DMS 273 (cell line): Measurements from ENCODE around the gene NTN4.
"Not testable (repeated sequence)": the region's sequence is repeated elsewhere in the genome, so short reads cannot be mapped to it uniquely, and the experiment has no call there.

Experiments
- DNase-seq: peaks from one replicate; lab custom pipeline; 2025; ENCODE audit not compliant: unreplicated experiment; lab: John Stamatoyannopoulos, UW

Gene NTN4

GRCh38 chr12:95671265-95671664 lies 119.3 kb downstream of the NTN4 start:
- DNase-seq: no peak

DNA sequence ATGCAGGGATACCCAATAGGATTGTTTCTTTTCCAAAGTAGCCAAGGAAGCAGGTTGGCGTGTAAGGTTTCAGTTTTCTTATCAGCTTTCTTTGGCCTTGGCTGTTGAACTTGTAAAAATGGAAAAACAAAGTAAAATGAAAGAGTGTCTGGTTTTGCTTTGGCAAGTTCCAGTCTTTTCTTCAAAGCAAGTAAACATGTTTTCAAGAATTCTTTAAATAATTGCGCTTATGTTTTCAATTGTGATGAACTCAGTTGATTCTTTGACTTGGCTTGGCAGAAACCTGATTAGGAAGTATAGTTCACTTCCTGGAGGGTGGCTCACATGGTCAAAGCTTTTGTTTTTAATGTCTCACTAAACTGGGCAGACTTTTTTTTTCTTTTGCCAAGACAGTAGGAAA lies 127.0 kb downstream of the NTN4 start:
- no peak for DNase-seq

GRCh38 chr12:95661360-95661759 lies 129.2 kb downstream of the NTN4 start:
- DNase-seq: no peak

DNA sequence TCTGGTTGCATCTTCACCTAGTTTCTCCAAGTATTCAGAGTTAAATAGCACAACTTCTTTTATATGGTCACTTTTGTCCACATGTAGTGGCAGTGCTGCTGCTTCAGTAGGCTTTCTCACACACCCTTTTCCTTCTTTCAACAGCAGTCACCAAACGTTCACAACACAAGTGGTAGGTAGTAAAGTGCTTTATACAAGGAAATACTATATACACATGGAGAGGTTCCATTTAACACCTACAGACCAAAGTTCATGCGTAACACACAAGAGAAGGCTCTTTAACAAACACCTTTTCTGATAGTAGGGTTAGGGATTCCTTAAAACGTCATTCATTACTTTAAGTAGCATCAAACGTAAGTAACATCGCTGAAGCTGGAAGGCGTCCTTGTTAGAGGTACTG lies 132.2 kb downstream of the NTN4 start:
- DNase-seq: no peak

DNA sequence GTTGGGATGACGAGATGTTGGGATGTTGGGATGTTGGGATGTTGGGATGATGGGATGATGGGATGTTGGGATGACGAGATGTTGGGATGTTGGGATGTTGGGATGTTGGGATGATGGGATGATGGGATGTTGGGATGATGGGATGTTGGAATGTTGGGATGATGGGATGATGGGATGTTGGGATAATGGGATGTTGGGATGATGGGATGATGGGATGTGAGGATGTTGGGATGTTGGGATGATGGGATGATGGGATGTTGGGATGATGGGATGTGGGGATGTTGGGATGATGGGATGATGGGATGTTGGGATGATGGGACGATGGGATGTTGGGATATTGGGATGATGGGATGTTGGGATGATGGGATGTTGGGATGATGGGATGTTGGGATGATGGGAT lies 135.9 kb downstream of the NTN4 start:
- DNase-seq: not testable (repeated sequence)

DNA sequence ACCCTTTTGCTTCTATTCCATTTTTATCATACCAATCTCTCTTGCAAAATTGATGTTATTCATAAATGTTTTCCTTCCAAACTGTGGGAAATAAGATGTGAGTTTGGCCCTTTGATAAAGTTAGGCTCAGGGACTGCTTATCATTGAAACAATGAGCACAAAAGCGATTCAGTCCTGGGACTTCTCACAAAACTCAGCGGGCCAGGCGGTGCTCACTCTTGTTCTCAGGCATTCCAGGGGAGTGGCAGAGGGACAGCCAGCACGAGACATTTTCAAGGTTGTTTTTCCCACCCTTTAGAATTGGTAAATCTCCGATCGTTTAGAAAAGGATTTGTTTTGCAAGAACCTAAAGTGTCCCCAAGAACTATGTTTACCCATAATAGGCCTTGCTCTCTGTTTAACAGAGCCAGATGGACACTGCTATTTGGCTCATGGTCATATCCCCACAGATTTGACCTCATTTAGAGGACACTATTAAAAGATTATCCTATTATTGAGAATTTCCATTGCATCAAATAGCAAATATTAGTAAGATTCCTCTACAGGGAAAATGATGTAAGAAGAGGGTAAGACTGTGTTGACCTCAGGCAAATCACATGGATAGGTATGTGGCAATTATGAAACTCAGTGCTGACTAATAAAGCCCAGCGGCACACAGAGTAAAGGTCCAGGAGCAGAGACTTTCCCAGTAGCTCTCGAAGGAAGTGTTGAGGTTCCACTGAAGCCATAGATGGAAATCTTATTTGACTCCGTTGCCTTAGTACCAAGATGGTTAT lies 136.6 kb downstream of the NTN4 start:
- DNase-seq: no peak

DNA sequence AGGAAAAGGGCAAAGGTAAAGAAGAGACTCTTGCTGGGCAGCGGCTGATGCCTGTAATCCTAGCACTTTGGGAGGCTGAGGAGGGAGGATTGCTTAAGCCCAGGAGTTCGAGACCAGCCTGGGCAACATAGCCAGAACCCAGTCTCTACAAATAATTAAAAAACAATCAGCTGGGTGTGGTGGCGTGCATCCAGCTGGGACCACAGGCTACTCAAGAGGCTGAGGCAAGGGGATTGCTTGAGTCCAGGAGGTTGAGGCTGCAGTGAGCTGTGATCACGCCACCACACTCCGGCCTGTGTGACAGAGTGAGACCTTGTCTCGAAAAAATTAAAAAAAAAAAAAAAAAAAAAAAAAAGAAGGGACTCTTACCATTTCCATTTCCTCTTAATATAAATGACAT lies 138.9 kb downstream of the NTN4 start:
- DNase-seq: no peak

- DNase-seq: no peak
Observed at GRCh38 chr12:95648990-95649791, 141.4 kb downstream of the NTN4 start.

GRCh38 chr12:95646781-95647190 lies 143.8 kb downstream of the NTN4 start:
- no peak for DNase-seq

- DNase-seq: no peak
Observed at GRCh38 chr12:95643256-95643655, 147.3 kb downstream of the NTN4 start.

DNA sequence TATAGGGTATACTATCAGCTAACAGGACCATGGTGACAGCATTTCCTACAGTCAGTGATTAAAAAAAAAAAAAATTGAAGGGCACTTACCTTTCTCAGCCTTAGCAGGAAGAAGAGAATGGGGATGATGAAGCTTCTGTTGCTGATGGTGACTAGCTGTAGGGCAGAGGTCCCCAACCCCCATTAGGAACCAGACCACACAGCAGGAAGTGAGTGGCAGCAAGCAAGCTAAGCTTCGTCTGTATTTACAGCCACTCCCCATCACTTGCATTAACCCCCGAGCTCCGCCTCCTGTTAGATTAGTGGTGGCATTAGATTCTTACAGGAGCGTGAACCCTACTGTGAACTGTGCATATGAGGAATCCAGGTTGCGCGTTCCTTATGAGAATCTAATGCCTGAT lies 148.0 kb downstream of the NTN4 start:
- DNase-seq: no peak

DNA sequence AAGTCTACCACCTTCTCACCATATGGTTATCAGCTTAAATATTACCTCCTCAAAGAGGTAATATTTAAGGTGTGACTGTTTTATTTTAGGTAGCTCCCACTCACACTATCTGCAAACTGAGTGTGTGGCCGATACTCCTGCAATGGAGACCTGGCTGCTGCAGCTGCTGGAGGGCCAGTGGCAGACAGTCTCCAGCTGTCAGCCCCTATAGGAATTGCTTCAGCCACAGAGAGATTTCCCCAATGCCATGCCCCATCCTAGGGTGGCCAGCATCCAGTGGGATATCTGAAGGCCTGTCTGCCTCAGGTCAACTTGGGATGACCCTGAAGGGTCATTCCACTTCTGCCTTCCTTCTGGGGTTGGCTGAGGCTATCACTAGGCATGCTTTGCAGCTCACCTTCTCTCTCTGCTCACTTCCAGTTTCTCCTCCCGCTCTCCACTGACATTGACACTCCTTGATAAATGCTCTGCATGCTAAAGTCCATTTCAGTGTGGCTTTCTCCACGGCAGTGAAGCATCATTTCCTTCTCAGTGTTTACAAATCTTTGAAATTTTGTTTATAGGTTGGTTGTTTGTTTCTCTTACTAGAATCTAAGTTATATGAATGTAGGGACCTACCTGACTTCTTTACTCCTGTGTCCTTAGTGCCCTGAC lies 149.1 kb downstream of the NTN4 start:
- no peak for DNase-seq

DNA sequence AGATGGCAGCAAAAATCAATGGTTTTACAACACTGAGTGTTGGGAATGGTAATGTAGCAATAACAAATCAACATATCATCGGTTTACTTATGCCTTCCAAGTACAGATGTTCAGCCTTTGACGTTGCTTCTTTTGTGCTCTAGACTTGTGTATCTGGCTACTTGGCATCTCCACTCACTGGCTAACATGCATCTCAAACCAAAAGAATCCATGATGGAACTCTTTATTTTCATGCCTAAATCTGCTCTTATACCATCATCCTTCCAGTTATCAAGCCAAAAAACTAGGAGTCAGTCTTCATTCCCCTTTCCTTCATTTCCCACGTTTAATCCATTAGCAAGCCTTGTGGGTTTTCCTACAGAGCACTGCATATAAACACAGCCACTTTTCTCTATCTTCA lies 150.0 kb downstream of the NTN4 start:
- no peak for DNase-seq

DNA sequence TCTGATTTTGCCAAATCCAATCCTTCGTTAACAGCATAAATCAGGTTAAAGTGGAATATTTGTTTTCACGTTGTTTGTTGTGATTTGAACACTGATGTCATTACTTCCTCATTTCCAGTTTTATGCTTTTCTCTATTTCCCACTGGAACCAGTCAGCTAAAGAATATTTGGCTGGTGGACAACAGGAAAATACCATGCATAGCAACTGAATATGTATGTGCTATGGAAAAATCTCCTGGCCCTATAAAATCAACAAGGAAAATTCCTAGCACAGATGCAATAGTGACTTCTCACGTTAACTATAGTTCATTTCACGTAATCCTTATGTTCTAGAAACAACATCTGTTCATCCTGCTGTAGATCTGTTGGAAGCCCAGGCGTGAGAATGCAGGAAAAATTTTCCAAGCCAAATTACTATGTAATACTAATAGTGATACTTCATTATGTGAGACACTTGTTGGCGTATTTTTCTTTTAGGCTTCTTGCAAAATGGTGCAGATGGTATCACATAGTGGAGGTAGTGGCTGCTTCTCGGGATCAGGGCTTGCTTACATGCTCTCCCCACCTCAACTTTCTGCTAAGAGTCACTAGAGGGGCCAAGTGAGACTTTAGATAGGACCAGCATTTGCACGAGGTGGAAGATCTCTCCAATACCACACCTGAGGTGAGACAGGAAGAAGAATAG lies 153.0 kb downstream of the NTN4 start:
- peak; percentile 43 for DNase-seq

DNA sequence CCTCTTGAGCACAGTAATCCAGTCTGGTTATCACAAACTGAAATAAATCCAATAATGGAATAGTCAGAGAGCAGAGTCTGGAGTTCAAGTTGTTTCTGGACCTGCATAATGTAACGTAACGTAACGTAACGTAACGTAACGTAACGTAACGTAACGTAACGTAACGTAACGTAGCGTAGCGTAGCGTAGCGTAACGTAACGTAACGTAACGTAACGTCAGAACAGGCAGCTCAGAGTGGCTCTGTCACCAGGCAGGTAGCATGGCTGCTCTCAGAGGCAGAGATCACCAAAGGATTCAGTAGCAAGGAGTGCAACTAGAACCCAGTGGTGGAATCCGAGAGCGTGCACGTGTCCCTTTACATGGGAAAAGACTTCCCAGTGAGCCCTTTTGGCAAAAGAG lies 153.6 kb downstream of the NTN4 start:
- DNase-seq: no peak

GRCh38 chr12:95634622-95635621 lies 155.6 kb downstream of the NTN4 start:
- DNase-seq: no peak

DNA sequence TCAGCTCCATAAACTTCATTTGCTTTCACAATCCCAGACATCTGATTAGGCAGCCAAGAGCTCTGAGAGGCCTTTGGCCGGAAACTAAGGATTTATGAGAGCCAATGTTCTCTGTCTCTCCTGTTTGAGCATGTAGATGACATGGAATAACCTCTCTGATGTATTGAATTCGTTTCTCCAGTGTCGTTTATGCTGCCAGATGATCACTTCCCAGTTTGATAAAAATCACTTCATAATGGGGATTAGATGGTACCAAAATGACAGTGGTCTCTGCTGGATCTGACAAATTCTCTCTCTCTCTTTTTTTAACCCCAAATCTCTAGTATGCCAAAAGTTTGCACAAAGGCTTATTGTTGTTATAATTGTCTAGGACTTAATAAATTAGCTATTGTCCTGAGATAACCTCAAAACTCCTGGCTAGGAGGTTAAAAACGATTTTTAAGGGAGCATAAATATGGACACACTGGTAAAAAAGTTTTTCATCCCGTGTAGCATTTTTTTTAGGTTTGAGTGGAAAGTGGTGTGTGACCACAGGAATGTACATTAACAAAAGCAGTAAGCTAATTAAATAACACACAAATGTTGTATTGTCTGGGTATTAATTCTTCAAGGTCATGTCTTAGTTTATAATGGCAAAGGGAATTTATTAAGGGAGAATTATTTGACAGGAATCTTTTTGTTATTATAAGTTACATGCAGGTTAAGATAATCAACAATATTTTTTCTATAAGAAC lies 156.7 kb downstream of the NTN4 start:
- DNase-seq: no peak

- no peak for DNase-seq
Observed at GRCh38 chr12:95633049-95633731, 157.4 kb downstream of the NTN4 start.

- DNase-seq: no peak
Observed at GRCh38 chr12:95630496-95630895, 160.1 kb downstream of the NTN4 start.
